Esophagus muscularis mucosa (tissue), 4 donors: Measurements from ENCODE around the gene PYDC1.

Experiments
- CTCF ChIP-seq, 3 experiments: fragments of 200-600 bp in 2 of 3; fragments of 450-650 bp in 1 of 3; sonication (generic) in 2 of 3; IDR thresholded peaks; one replicate each; pipeline ENCODE4 v1.5.1; 2017 to 2019; ENCODE audit warnings: antibody characterized with exemption in 3 of 3, mild to moderate bottlenecking in 2 of 3, moderate library complexity in 1 of 3
- EP300 ChIP-seq: sonication (generic); formaldehyde crosslinking; IDR thresholded peaks from one replicate; pipeline ENCODE4 v1.6.1; 2017; ENCODE audit warnings: antibody characterized with exemption
- POLR2A ChIP-seq: fragments of 450-650 bp; IDR thresholded peaks from one replicate; pipeline ENCODE4 v1.6.1; 2017; ENCODE audit warnings: antibody characterized with exemption, moderate library complexity, mild to moderate bottlenecking, low read depth

GRCh38 chr16:31193874-31194273 is 23.1 kb downstream of the PYDC1 start:
- TF ChIP-seq CTCF (IDR thresholded peaks at IDR 0.05) = no peak
- no peak for TF ChIP-seq EP300
- no peak for TF ChIP-seq POLR2A
